GM13977 (cell line): ENCODE data around the gene PGRMC2.
"Not testable (repeated sequence)": the region's sequence is repeated elsewhere in the genome, so short reads cannot be mapped to it uniquely, and the experiment has no call there.

Experiments used
- DNase-seq: peaks from one replicate; pipeline ENCODE4 v3.0.0; 2012; ENCODE audit warnings: low spot score
- in situ Hi-C: fragments of 300-500 bp; cut with MboI; formaldehyde crosslinking; loops from one replicate; pipeline ENCODE4 v1.12.0; 2022; ENCODE audit warnings: low sequenced_read_pairs, low pct_unique_long_range_greater_than_20kb, mixed read lengths, inconsistent platforms; ENCODE audit not compliant: unreplicated experiment
- TF ChIP-seq, protein P1 (sequence below): IDR thresholded peaks from 2 replicates; pipeline ENCODE4 v1.5.1; 2012; ENCODE audit warnings: mild to moderate bottlenecking, control low read depth; ENCODE audit not compliant: insufficient read depth; ENCODE audit errors: extremely low read depth, missing control alignments

The PGRMC2 gene

DNA sequence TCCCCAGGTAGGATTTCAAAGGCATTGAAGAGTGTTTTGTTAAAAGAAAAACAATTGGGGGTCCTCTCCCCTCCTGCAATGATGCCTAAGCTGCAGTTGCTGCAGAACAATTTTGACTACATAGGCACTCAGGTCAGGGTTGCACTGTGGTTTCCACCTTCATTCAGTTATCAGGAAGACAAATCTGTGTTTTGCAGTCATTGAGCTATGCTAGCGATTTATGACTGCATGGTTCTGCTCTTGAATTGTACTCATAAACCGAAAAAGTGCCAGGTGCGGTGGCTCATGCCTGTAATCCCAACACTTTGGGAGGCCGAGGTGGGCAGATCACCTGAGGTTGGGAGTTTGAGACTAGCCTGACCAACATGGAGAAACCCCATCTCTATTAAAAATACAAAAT, 29.4 kb downstream of the PGRMC2 start:
- DNase-seq, in situ Hi-C loops: not testable (repeated sequence)

- TF ChIP-seq, protein P1, sequence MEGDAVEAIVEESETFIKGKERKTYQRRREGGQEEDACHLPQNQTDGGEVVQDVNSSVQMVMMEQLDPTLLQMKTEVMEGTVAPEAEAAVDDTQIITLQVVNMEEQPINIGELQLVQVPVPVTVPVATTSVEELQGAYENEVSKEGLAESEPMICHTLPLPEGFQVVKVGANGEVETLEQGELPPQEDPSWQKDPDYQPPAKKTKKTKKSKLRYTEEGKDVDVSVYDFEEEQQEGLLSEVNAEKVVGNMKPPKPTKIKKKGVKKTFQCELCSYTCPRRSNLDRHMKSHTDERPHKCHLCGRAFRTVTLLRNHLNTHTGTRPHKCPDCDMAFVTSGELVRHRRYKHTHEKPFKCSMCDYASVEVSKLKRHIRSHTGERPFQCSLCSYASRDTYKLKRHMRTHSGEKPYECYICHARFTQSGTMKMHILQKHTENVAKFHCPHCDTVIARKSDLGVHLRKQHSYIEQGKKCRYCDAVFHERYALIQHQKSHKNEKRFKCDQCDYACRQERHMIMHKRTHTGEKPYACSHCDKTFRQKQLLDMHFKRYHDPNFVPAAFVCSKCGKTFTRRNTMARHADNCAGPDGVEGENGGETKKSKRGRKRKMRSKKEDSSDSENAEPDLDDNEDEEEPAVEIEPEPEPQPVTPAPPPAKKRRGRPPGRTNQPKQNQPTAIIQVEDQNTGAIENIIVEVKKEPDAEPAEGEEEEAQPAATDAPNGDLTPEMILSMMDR, result no peak
- in situ Hi-C loops, result no loop called here
- no peak for DNase-seq
Observed at GRCh38 chr4:128256539-128256938, 31.1 kb downstream of the PGRMC2 start.

GRCh38 chr4:128255906-128256305, 31.7 kb downstream of the PGRMC2 start:
- DNase-seq, result no peak
- in situ Hi-C loops, result no loop called here
- TF ChIP-seq, protein P1, result no peak

- in situ Hi-C loops, result no loop called here
- DNase-seq, result no peak
- TF ChIP-seq, protein P1, result no peak
Observed at GRCh38 chr4:128249787-128250668, 37.6 kb downstream of the PGRMC2 start.

DNA sequence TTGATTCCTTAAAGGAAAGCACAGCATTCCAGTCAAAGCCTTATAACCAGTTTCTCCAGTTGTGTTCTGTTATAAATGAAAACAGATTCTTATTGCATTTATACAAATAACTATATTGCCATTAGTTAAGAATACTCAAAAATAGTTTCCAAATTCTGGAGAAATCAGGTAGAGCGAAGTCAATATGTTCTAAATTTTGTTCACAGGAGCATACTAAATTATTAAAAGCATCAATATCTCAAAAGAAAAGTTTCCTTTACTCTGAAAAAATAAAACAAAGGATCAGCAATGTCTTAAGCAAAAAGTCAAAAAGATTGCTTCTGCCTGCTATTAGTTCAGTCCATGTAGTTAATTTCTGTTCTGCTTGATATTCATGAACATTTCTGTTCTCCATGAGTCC, 39.7 kb downstream of the PGRMC2 start:
- no peak for DNase-seq
- TF ChIP-seq, protein P1, result no peak
- in situ Hi-C loops, result no loop called here

DNA sequence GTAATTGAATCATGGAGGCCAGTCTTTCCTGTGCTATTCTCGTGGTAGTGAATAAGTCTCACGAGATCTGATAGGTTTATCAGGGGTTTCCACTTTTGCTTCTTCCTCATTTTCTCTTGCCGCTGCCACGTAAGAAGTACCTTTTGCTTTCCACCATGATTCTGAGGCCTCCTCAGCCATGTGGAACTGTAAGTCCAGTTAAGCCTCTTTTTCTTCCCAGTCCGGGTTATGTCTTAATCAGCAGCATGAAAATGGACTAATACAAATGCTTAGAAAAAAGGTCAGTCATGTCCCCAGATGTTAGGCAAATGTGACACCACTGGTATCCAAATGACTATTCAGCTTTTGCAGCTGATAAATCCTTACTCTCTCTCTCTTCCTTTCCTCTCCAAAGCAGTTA, 42.2 kb downstream of the PGRMC2 start:
- in situ Hi-C loops, DNase-seq: not testable (repeated sequence)

DNA sequence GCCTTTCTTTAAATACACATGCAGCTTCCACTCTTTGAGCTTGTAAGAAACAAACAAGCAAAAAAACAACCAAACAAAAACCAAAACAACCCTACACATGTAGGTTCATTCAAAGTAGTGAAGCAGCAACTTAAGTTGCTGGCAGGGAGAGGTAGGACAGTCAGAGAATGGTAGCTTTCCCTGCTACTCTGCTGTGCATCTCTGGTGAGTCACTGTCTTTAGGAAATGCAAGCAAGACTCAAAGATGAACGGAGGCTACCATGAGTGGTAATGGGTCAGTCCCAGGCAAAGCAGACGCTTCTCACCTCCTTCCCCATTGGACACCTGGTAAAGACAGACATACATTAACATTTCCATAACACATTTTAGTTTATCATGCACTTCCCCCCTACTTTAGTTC, 43.2 kb downstream of the PGRMC2 start:
- no peak for DNase-seq
- TF ChIP-seq, protein P1, result no peak

More for the DNA sequence above, 43.2 kb downstream of the PGRMC2 start:
- in situ Hi-C loops, result no loop called here
